IMR-90 (cell line): ENCODE results near the gene ANKRD16. TPM values are rescaled to one million over a fixed set of nuclear protein-coding genes. Genes with fewer than 3 reads are reported as not detected.

Source experiments
- ATAC-seq: fragments of 200-7000 bp; cut with Tn5 transposase; 2 replicates; pipeline ENCODE4 v1.9.1; 2020; ENCODE audit warnings: low read depth, mild to moderate bottlenecking, moderate library complexity
- BruUV-seq: library from RNA; stranded (reverse); fragments of 400-500 nt; replicated peaks from 2 replicates; lab custom pipeline; 2021; lab: Mats Ljungman, UMichigan
- CTCF ChIA-PET: fragments of 300-600 bp; formaldehyde crosslinking; extraction: SDS; loops from one replicate; lab custom pipeline; 2021; ENCODE audit warnings: antibody characterized with exemption; lab: Yijun Ruan, JAX
- POLR2A ChIA-PET: fragments of 300-600 bp; sonication (Branson Sonifier 250); formaldehyde crosslinking; loops from one replicate; lab custom pipeline; 2022; ENCODE audit warnings: antibody characterized with exemption; ENCODE audit not compliant: unreplicated experiment; lab: Charles Lee
- DNase-seq: peaks from one replicate; pipeline ENCODE4 v3.0.0; 2013
- H2AFZ ChIP-seq: replicated peaks from 2 replicates; pipeline ENCODE3; 2013; ENCODE audit warnings: low read length, mild to moderate bottlenecking; ENCODE audit not compliant: poor library complexity
- H2AK5ac ChIP-seq: 2 replicates; pipeline ENCODE4 v1.6.1; 2013; ENCODE audit warnings: low read depth, low read length, inconsistent platforms
- H2AK9ac ChIP-seq: replicated peaks from 2 replicates; pipeline ENCODE3; 2013; ENCODE audit warnings: mild to moderate bottlenecking, low read depth, low read length, moderate library complexity; ENCODE audit not compliant: poor library complexity
- H2BK120ac ChIP-seq: 2 replicates; pipeline ENCODE4 v1.6.1; 2013; ENCODE audit warnings: low read depth, low read length, inconsistent platforms
- H2BK15ac ChIP-seq: 3 replicates; pipeline ENCODE4 v1.6.1; 2013; ENCODE audit warnings: low read depth, low read length, inconsistent platforms
- H2BK20ac ChIP-seq: 2 replicates; pipeline ENCODE4 v1.6.1; 2013; ENCODE audit warnings: low read depth, mild to moderate bottlenecking, inconsistent platforms, low read length, moderate library complexity
- H2BK5ac ChIP-seq: 2 replicates; pipeline ENCODE4 v1.6.1; 2013; ENCODE audit warnings: mild to moderate bottlenecking, low read depth, low read length, inconsistent platforms; ENCODE audit not compliant: poor library complexity, severe bottlenecking
- H3K14ac ChIP-seq: replicated peaks from 2 replicates; pipeline ENCODE4 v1.6.1; 2013; ENCODE audit warnings: low read depth, low read length, inconsistent platforms
- H3K18ac ChIP-seq: 2 replicates; pipeline ENCODE4 v1.6.1; 2013; ENCODE audit warnings: low read depth, low read length, control low read depth
- H3K23ac ChIP-seq: 2 replicates; pipeline ENCODE4 v1.6.1; 2013; ENCODE audit warnings: low read depth, low read length, inconsistent platforms
- H3K27ac ChIP-seq: 2 replicates; pipeline ENCODE4 v1.5.1; 2013; ENCODE audit warnings: mild to moderate bottlenecking, control low read depth, low read length; ENCODE audit not compliant: insufficient read depth
- H3K27me3 ChIP-seq: 2 replicates; pipeline ENCODE4 v1.6.1; 2013; ENCODE audit warnings: low read length; ENCODE audit not compliant: control insufficient read depth, insufficient read depth
- H3K36me3 ChIP-seq: 2 replicates; pipeline ENCODE4 v1.6.1; 2013; ENCODE audit warnings: low read length, mixed read lengths; ENCODE audit not compliant: control insufficient read depth, insufficient read depth
- H3K4ac ChIP-seq: 2 replicates; pipeline ENCODE4 v1.6.1; 2013; ENCODE audit warnings: low read depth, low read length, inconsistent platforms
- H3K4me1 ChIP-seq: 2 replicates; pipeline ENCODE4 v1.6.1; 2013; ENCODE audit warnings: low read length, mixed read lengths; ENCODE audit not compliant: control insufficient read depth, insufficient read depth
- H3K4me2 ChIP-seq: 2 replicates; pipeline ENCODE4 v1.6.1; 2013; ENCODE audit warnings: low read depth, mild to moderate bottlenecking, control low read depth, low read length, moderate library complexity
- H3K4me3 ChIP-seq: 2 replicates; pipeline ENCODE4 v1.5.1; 2013; ENCODE audit warnings: low read depth, mild to moderate bottlenecking, control low read depth, low read length, moderate library complexity; ENCODE audit not compliant: insufficient read depth
- H3K56ac ChIP-seq: 2 replicates; pipeline ENCODE4 v1.6.1; 2013; ENCODE audit warnings: low read length, inconsistent platforms; ENCODE audit not compliant: insufficient read depth; ENCODE audit errors: extremely low read depth
- H3K79me1 ChIP-seq, 2 experiments: 2 replicates each; pipeline ENCODE4 v1.6.1; 2013; ENCODE audit warnings: low read length in 2 of 2, inconsistent platforms in 1 of 2, low read depth in 1 of 2
- H3K9ac ChIP-seq: 2 replicates; pipeline ENCODE4 v1.6.1; 2013; ENCODE audit warnings: low read depth, low read length, control low read depth
- H3K9me1 ChIP-seq: 2 replicates; pipeline ENCODE4 v1.6.1; 2013; ENCODE audit warnings: low read length, inconsistent platforms; ENCODE audit not compliant: insufficient read depth
- H3K9me3 ChIP-seq: 2 replicates; pipeline ENCODE4 v1.6.1; 2013; ENCODE audit warnings: low read length; ENCODE audit not compliant: control insufficient read depth, insufficient read depth
- H4K20me1 ChIP-seq: 2 replicates; pipeline ENCODE4 v1.6.1; 2013; ENCODE audit warnings: low read length, inconsistent platforms; ENCODE audit not compliant: insufficient read depth
- H4K5ac ChIP-seq: 2 replicates; pipeline ENCODE4 v1.6.1; 2013; ENCODE audit warnings: mild to moderate bottlenecking, low read depth, low read length, control low read depth
- H4K8ac ChIP-seq, 2 experiments: 2 replicates each; pipeline ENCODE4 v1.6.1; 2013; ENCODE audit warnings: low read depth in 2 of 2, low read length in 2 of 2, control low read depth in 1 of 2, inconsistent platforms in 1 of 2
- H4K91ac ChIP-seq: 2 replicates; pipeline ENCODE4 v1.6.1; 2013; ENCODE audit warnings: low read depth, low read length, inconsistent platforms; ENCODE audit not compliant: insufficient read depth
- CHD1 ChIP-seq: IDR thresholded peaks from 2 replicates; pipeline ENCODE4 v1.6.1; 2012; ENCODE audit warnings: low read depth, low read length, improper control_type of control experiment
- FOS ChIP-seq: fragments of 150-350 bp; IDR thresholded peaks from 2 replicates; pipeline ENCODE4 v1.6.1; 2016; ENCODE audit warnings: low read depth, low read length
- MAZ ChIP-seq: IDR thresholded peaks from 2 replicates; pipeline ENCODE4 v1.6.1; 2012; ENCODE audit warnings: low read depth, mild to moderate bottlenecking, low read length, improper control_type of control experiment, moderate library complexity, borderline replicate concordance
- RAD21 ChIP-seq: IDR thresholded peaks from 2 replicates; pipeline ENCODE4 v1.6.1; 2012; ENCODE audit warnings: low read length, improper control_type of control experiment
- RFX5 ChIP-seq: IDR thresholded peaks from 2 replicates; pipeline ENCODE4 v1.8.0; 2012; ENCODE audit warnings: low read depth, mild to moderate bottlenecking, low read length, moderate library complexity
- SMC3 ChIP-seq: fragments of 150-350 bp; IDR thresholded peaks from 2 replicates; pipeline ENCODE4 v1.6.1; 2016; ENCODE audit warnings: low read depth, mild to moderate bottlenecking, antibody characterized with exemption, low read length, moderate library complexity
- USF2 ChIP-seq: fragments of 150-350 bp; IDR thresholded peaks from 2 replicates; pipeline ENCODE4 v1.6.1; 2017; ENCODE audit warnings: mild to moderate bottlenecking, antibody characterized with exemption, low read length, low read depth
- WGBS, 2 experiments: methylation state at CpG; one replicate each; pipeline versions ENCODE4 v1.1.5 to v1.1.7; 2013; ENCODE audit warnings: missing lambda C conversion rate in 2 of 2; ENCODE audit not compliant: insufficient read length in 1 of 2; ENCODE audit errors: extremely low coverage in 2 of 2; 5-methylcytosine and 5-hydroxymethylcytosine counted together
- dilution Hi-C: fragments of 300-500 bp; cut with HindIII; formaldehyde crosslinking; loops from one replicate; pipeline ENCODE4 v1.14.3; 2018; ENCODE audit warnings: low sequenced_read_pairs; ENCODE audit not compliant: unreplicated experiment
- in situ Hi-C: fragments of 300-500 bp; cut with MboI; formaldehyde crosslinking; loops from 3 replicates; pipeline ENCODE4 v1.14.3; 2019; ENCODE audit warnings: low sequenced_read_pairs, inconsistent platforms, mixed read lengths
- intact Hi-C: fragments of 100-400 bp; cut with micrococcal nuclease; formaldehyde crosslinking; loops from 2 replicates; pipeline ENCODE4 v1.10.0; 2022
- polyA plus RNA-seq, 3 experiments: library from polyadenylated mRNA; depleted of rRNA; stranded (reverse); fragments of >200 nt; gene quantifications; 2 replicates each; pipeline ENCODE4 v1.2.3, GENCODE V29; 2012; ENCODE audit warnings: low replicate concordance in 1 of 3
- total RNA-seq: library from RNA; depleted of rRNA; stranded (reverse); fragments of >200 nt; gene quantifications from 2 replicates; pipeline ENCODE4 v1.2.3, GENCODE V29; 2012

ANKRD16 gene
- total and polyA plus RNA-seq, 2 of the 4 experiments (the other 2 are of a cell fraction) = 5.1 to 5.7 TPM

GRCh38 chr10:5829267-5829666 lies 60.4 kb downstream of the ANKRD16 start:
- no TSS peak for BruUV-seq
- WGBS, 2 experiments = no CpG with 5 or more reads among the region's 9 CpGs
- dilution Hi-C loops = no loop called here
- H3K27ac ChIP-seq = no peak overlapping the region
- no peaks in the 10 kb centered on the region for H3K79me1 ChIP-seq
- H4K91ac ChIP-seq = no peak overlapping the region
- H2BK5ac ChIP-seq = no peak overlapping the region
- no peak overlapping the region for H2BK120ac ChIP-seq
- H2AK5ac ChIP-seq = no peak overlapping the region
- ATAC-seq (no peak), DNase-seq (no peak)
- CTCF ChIA-PET = no interaction called here
- no peak overlapping the region for H4K5ac ChIP-seq
- no peak overlapping the region for H3K14ac ChIP-seq
- H2BK15ac ChIP-seq = no peak overlapping the region
- no peaks in the 10 kb centered on the region for H3K36me3 ChIP-seq
- no peak overlapping the region for H3K9ac ChIP-seq
- H3K56ac ChIP-seq = no peak overlapping the region
- H3K9me1 ChIP-seq = peaks cover 5% of the 10 kb centered on the region; the same call in 1 of the 2 replicates
- POLR2A ChIA-PET = no interaction called here
- H3K4me3 ChIP-seq = no peak overlapping the region
- H3K9me3 ChIP-seq = no peaks in the 10 kb centered on the region
- no peaks in the 10 kb centered on the region for H3K4me1 ChIP-seq
- H4K8ac ChIP-seq = no peak overlapping the region
- in situ Hi-C loops = loop anchor here (5.0 kb wide), 1 partner anchor 33 kb away; no protein-coding TSS in a partner anchor
- intact Hi-C loops = no loop called here
- TF ChIP-seq SMC3 = no peak
- TF ChIP-seq FOS = no peak
- no peak for TF ChIP-seq USF2
- no peak for TF ChIP-seq RFX5
- no peak for TF ChIP-seq RAD21
- TF ChIP-seq CHD1 = no peak
- TF ChIP-seq MAZ = no peak
- H3K23ac ChIP-seq = no peak overlapping the region
- no peaks in the 10 kb centered on the region for H3K27me3 ChIP-seq
- no peaks in the 10 kb centered on the region for H4K20me1 ChIP-seq
- no peak overlapping the region for H3K4me2 ChIP-seq
- no peak overlapping the region for H2AK9ac ChIP-seq
- no peak overlapping the region for H3K4ac ChIP-seq
- H3K18ac ChIP-seq = no peak overlapping the region
- H2BK20ac ChIP-seq = no peak overlapping the region
- no peak overlapping the region for H2AFZ ChIP-seq
